ENCODE results near the gene GJA9.

The GJA9 gene

DNA sequence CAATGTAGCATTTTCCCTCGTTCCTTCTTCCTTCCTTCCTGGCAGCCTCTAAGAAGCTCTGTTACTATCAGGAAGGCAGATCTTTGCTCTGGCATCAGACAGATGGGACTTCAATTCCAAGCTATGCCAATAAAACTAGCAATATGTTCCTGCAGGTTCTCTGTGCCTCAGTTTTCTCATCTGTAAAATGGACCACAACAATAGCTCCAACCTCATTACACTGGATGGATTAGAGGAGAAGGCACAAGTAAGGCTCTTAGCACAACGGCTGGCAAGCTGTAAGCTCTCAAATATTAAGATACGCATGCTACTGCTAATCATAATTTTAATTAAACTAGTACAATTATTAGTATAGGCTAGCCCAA, 49.0 kb downstream of the GJA9 start:
- H3K4me3 Mint-ChIP-seq: no peak overlapping the region
- H3K4me1 Mint-ChIP-seq (ENCODE audit: low read depth): peaks cover 23% of the 10 kb centered on the region
- no peaks in the 10 kb centered on the region for H3K27me3 Mint-ChIP-seq
- intact Hi-C loops (cut with micrococcal nuclease): no loop called here
- no peaks in the 10 kb centered on the region for H3K9me3 Mint-ChIP-seq
- H3K36me3 Mint-ChIP-seq (ENCODE audit: low read depth): peaks cover under 1% of the 10 kb centered on the region
- H3K27ac Mint-ChIP-seq: no peak overlapping the region

DNA sequence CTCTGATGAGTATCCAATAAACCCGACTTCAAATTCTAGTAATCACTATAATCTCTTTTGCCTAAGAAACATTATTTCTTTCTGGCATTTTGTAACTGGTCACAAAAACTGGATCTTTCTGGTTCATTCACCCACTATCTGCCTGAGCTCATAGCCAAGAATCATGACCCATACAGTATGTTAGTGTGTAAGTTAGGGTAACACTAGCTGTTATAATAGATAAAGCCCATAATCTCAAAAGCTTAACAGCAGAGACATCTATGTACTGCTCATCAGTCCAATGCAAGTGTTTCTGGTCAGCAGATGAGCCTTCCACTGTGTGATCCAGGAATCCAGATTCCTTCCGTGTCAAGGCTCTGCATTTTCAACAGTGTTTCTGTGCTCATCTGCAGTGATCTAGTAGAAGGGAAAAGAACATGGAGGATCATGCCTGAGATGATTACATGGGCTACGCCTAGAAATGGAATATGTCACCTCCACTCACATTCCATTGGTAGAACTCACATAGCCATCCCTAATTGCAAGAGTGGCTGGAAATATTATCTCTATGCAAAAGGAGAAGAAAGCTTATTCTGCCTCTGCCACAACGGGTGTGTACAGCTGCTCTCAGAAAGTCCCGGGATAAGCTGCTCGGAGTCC, 49.5 kb downstream of the GJA9 start:
- H3K4me3 Mint-ChIP-seq: no peak overlapping the region
- H3K4me1 Mint-ChIP-seq (ENCODE audit: low read depth): peaks cover 23% of the 10 kb centered on the region
- intact Hi-C loops (cut with micrococcal nuclease): no loop called here
- no peaks in the 10 kb centered on the region for H3K36me3 Mint-ChIP-seq (ENCODE audit: low read depth)
- H3K27ac Mint-ChIP-seq: no peak overlapping the region
- H3K9me3 Mint-ChIP-seq: no peaks in the 10 kb centered on the region
- no peaks in the 10 kb centered on the region for H3K27me3 Mint-ChIP-seq

DNA sequence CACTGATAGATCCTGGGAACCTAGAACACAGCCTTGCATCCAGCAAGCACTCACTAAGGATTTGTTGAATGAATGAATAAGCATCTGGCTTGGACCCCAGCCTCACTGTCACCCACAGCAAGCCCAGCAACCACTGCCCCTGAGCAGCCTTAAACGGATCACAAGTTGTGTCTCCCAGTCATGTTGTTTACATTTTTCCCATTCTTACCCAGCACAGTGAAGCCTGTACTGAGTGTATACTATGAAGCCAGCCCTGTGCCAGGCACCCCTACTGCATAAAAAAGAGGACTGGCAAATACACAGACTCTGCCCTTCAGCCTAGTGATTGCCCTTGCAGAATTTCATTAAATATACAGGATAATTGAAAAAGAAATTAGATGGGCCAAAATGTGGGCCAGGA, 52.0 kb downstream of the GJA9 start:
- H3K4me1 Mint-ChIP-seq (ENCODE audit: low read depth): peaks cover 20% of the 10 kb centered on the region
- no peaks in the 10 kb centered on the region for H3K9me3 Mint-ChIP-seq
- H3K27ac Mint-ChIP-seq: no peak overlapping the region
- no peaks in the 10 kb centered on the region for H3K27me3 Mint-ChIP-seq
- no peaks in the 10 kb centered on the region for H3K36me3 Mint-ChIP-seq (ENCODE audit: low read depth)
- intact Hi-C loops (cut with micrococcal nuclease): no loop called here
- H3K4me3 Mint-ChIP-seq: no peak overlapping the region

DNA sequence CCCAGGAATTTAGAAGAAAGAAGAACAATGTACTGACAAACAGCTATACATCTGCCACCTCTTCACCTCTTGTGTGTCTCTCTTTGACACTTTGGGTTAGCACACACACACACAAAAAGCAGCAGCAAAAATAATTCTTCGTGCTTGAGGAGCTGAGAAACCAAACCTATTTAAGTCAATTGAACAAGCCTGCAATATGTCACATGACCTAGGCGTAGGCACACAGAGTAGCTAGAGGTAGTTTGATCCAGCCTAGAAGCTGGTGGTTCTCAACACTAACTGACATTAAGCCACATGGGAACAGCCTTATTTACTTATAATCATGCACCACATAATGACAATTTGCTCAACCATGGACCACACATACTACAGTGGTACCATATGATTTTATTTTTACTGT, 54.1 kb downstream of the GJA9 start:
- intact Hi-C loops (cut with micrococcal nuclease): no loop called here
- H3K27ac Mint-ChIP-seq: no peak overlapping the region
- peaks cover 6% of the 10 kb centered on the region for H3K4me1 Mint-ChIP-seq (ENCODE audit: low read depth)

DNA sequence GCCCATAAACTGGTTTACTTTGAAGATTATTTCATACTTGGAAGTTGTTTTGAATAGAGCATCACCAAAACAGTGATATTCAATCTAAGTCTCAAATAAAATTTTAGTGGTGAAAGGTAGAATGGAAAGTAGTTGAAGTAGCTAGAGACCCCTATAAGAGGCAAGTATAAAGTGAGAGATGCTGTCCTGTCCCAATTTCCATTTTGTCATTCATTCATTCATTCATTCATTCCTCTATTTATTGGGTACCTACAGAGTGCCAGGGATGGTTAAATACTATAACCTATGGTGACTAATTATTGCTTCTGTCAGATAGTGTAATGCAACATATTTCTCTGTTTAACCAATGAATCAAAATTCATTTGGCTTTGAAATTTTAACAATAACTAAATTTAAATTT, 54.5 kb downstream of the GJA9 start:
- Mint-ChIP-seq H3K4me1 (ENCODE audit: low read depth) (peaks cover 6% of the 10 kb centered on the region), H3K27me3 (no peaks in the 10 kb centered on the region), H3K27ac (no peak overlapping the region), H3K9me3 (no peaks in the 10 kb centered on the region), H3K36me3 (ENCODE audit: low read depth) (no peaks in the 10 kb centered on the region), H3K4me3 (no peak overlapping the region)
- intact Hi-C loops (cut with micrococcal nuclease): no loop called here

More for the DNA sequence above, 54.1 kb downstream of the GJA9 start:
- no peak overlapping the region for H3K4me3 Mint-ChIP-seq
- no peaks in the 10 kb centered on the region for H3K9me3 Mint-ChIP-seq
- no peaks in the 10 kb centered on the region for H3K27me3 Mint-ChIP-seq
- H3K36me3 Mint-ChIP-seq (ENCODE audit: low read depth): no peaks in the 10 kb centered on the region

DNA sequence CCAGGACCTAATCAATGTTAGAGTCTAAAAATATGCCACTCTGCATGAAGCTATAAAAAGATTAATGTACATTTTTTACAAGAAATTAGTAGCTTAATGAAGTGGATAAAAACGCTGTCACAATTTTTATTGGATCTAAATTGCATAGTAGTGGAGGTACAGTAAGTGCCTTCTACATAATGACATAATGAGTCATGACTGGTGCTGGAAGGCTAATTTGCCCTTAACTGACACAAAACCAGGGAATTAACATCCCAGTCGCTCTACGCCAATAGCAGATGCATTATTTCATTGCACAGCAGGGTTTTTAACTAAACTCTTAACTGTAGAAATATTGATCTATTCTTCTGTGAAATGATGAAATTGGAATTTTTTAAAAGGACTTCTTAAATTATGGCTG, 55.1 kb downstream of the GJA9 start:
- H3K36me3 Mint-ChIP-seq (ENCODE audit: low read depth): no peaks in the 10 kb centered on the region
- no peaks in the 10 kb centered on the region for H3K9me3 Mint-ChIP-seq
- H3K4me3 Mint-ChIP-seq: no peak overlapping the region
- H3K27ac Mint-ChIP-seq: no peak overlapping the region
- no peaks in the 10 kb centered on the region for H3K27me3 Mint-ChIP-seq
- H3K4me1 Mint-ChIP-seq (ENCODE audit: low read depth): peaks cover 6% of the 10 kb centered on the region
- intact Hi-C loops (cut with micrococcal nuclease): no loop called here
